IPS-20b (cell line): ENCODE data around the gene GRAMD4.
"Not testable (repeated sequence)": the region's sequence is repeated elsewhere in the genome, so short reads cannot be mapped to it uniquely, and the experiment has no call there.

Experiments used
- H3K27ac ChIP-seq: one replicate; pipeline ENCODE4 v1.5.1; 2013; ENCODE audit warnings: low read length
- H3K27me3 ChIP-seq: 2 replicates; pipeline ENCODE4 v1.6.1; 2013; ENCODE audit warnings: mild to moderate bottlenecking, low read length, inconsistent platforms; ENCODE audit not compliant: insufficient read depth
- H3K36me3 ChIP-seq: 2 replicates; pipeline ENCODE4 v1.6.1; 2013; ENCODE audit warnings: low read depth, mild to moderate bottlenecking, inconsistent platforms, low read length, moderate library complexity; ENCODE audit not compliant: insufficient read depth
- H3K4me1 ChIP-seq: 2 replicates; pipeline ENCODE4 v1.6.1; 2013; ENCODE audit warnings: mild to moderate bottlenecking, control low read depth, inconsistent platforms, low read length, moderate library complexity; ENCODE audit not compliant: insufficient read depth
- H3K4me3 ChIP-seq: 2 replicates; pipeline ENCODE4 v1.5.1; 2013; ENCODE audit warnings: mild to moderate bottlenecking, low read length, inconsistent platforms
- H3K9ac ChIP-seq: 2 replicates; pipeline ENCODE4 v1.6.1; 2013; ENCODE audit warnings: low read depth, mild to moderate bottlenecking, inconsistent platforms, low read length, moderate library complexity
- H3K9me3 ChIP-seq: 2 replicates; pipeline ENCODE4 v1.6.1; 2013; ENCODE audit warnings: mild to moderate bottlenecking, low read depth, low read length, inconsistent platforms; ENCODE audit not compliant: insufficient read depth

Gene GRAMD4

GRCh38 chr22:46614025-46614931 lies 5.9 kb upstream of the GRAMD4 start:
- Histone ChIP-seq H3K36me3 (no peaks in the 10 kb centered on the region), H3K27ac (no peak overlapping the region), H3K9ac (no peak overlapping the region), H3K9me3 (no peaks in the 10 kb centered on the region), H3K27me3 (no peaks in the 10 kb centered on the region), H3K4me3 (no peak overlapping the region), H3K4me1 (0 out of 2 replicates have a peak, but pooled peaks cover 3% of the 10 kb centered on the region)

DNA sequence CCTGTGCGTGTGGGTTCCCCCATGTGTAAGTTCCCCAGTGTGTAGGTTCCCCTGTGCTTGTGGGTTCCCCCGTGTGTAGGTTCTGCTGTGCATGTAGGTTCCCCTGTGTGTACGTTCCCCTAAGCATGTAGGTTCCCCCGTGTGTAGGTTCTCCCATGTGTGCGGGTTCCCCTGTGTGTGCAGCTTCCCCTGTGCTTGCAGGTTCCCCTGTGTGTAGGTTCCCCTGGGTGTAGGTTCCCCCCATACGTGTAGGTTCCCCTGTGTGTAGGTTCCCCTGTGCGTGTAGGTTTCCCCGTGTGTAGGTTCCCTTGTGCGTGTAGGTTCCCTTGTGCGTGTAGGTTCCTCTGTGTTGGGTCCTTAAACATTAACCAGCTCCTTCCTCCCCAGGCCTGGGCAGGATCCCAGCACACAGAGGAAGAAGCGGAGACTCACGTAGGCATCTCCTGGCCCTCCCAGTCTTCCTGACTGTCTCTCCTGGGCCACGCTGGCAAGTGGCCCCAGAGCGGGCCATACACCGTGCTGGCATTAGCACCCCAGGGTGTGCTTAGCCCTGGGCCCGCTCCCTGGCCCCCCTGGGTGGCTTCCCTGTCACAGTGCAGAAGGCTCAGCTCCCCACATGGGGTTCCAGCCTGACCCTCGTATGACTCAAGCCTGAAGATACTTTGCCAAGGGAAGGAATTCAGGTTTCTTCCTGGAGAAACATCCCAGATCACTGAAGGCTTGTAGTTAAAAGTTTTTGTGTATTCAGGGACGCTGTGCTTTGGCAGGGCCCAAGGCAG lies 2.8 kb upstream of the GRAMD4 start:
- Histone ChIP-seq H3K9me3 (no peaks in the 10 kb centered on the region), H3K27me3 (no peaks in the 10 kb centered on the region), H3K9ac (no peak overlapping the region), H3K36me3 (no peaks in the 10 kb centered on the region), H3K27ac (no peak overlapping the region), H3K4me1 (0 out of 2 replicates have a peak, but pooled peaks cover 3% of the 10 kb centered on the region), H3K4me3 (no peak overlapping the region)

DNA sequence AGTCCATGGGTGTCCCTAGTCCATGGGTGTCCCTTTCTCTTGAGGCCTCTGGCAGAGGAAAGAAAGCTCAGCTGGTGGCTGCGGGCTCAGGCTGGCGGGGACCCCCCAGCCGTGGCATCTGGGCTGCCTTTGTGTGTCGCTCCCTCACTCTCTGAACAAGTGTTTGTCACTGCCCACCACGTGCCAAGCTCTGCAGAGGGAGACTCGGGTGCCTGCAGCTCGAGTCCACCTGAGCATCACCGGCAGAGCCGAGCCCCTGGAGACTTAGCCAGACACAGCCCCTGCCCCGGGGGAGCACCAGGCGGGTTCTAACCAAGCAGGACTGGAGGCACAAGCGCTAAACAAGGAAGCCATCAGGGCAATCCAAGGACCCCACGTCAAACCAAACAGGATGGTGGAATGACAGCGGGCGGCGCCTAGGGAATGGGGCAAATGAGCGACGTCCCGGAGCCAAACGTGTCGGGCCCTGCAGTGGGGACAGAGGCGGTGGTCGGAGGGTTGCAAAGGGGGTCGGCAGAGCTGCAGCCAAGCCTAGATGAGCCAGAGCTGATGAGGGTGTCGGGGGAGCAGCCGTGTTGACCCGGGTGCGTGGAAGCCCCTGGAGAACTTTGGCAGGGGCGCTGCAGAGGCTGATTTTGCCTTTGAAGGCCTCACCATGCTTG lies 2.1 kb upstream of the GRAMD4 start:
- Histone ChIP-seq H3K9ac (no peak overlapping the region), H3K4me3 (no peak overlapping the region), H3K9me3 (no peaks in the 10 kb centered on the region), H3K27ac (no peak overlapping the region), H3K36me3 (no peaks in the 10 kb centered on the region), H3K4me1 (0 out of 2 replicates have a peak, but pooled peaks cover 3% of the 10 kb centered on the region), H3K27me3 (no peaks in the 10 kb centered on the region)

DNA sequence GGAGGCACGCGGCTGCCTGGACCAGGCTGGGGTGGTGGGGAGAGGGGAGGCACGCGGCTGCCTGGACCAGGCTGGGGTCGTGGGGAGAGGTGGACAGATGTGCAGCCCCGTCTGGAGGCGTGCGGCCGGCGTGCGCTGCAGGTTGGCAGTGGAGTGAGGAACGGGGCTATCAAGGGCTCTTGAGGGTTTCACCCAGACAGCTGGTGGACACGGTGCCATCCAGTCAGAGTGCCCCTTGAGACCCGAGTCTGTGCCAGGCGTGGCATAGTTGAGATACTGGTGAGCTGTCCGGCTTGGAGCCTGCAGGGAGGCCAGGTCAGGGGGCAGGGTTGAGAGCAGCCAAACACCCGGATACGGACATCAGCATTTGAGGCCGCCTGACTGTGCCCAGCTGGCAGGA lies 1.5 kb upstream of the GRAMD4 start:
- H3K27me3 ChIP-seq = no peaks in the 10 kb centered on the region
- no peak overlapping the region for H3K27ac ChIP-seq
- H3K9me3 ChIP-seq = no peaks in the 10 kb centered on the region
- H3K36me3 ChIP-seq = no peaks in the 10 kb centered on the region
- H3K9ac ChIP-seq = no peak overlapping the region
- no peak overlapping the region for H3K4me3 ChIP-seq
- H3K4me1 ChIP-seq = no peaks in the 10 kb centered on the region

DNA sequence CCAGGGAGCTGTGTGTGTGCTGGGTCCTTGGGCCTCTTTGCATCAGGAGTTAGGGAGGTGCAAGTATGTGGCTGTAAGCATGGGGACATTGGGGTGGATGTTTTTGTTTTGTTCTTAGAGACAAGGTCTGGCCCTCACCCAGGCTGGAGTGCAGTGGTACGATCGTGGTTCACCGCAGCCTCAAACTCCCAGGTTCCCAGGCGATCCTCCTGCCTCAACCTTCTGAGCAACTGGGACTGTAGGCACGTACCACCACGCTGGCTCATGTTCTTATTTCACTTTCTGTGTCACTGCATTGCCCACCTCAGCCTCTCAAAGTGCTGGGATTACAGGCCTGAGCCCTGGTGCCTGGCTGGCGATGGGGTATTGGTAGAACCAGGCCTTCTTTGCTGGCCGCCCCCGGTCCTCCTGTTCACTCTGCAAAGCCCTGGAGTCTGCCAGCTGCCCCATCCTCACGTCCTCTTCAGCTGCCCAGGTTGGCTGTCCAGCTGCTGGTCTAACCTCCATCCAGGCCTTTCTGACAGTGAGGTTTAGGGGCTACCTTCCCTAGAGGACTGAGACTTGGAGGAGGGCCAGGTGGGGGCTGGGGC lies 851 bp upstream of the GRAMD4 start:
- Histone ChIP-seq H3K27ac (no peak overlapping the region), H3K36me3 (no peaks in the 10 kb centered on the region), H3K4me3 (no peak overlapping the region), H3K27me3 (no peaks in the 10 kb centered on the region), H3K9me3 (no peaks in the 10 kb centered on the region), H3K4me1 (no peaks in the 10 kb centered on the region), H3K9ac (no peak overlapping the region)

GRCh38 chr22:46620588-46621242 lies 529 bp downstream of the GRAMD4 start:
- Histone ChIP-seq H3K36me3 (no peaks in the 10 kb centered on the region), H3K27me3 (no peaks in the 10 kb centered on the region), H3K4me3 (no peak overlapping the region), H3K9me3 (no peaks in the 10 kb centered on the region), H3K4me1 (no peaks in the 10 kb centered on the region), H3K9ac (no peak overlapping the region), H3K27ac (no peak overlapping the region)

DNA sequence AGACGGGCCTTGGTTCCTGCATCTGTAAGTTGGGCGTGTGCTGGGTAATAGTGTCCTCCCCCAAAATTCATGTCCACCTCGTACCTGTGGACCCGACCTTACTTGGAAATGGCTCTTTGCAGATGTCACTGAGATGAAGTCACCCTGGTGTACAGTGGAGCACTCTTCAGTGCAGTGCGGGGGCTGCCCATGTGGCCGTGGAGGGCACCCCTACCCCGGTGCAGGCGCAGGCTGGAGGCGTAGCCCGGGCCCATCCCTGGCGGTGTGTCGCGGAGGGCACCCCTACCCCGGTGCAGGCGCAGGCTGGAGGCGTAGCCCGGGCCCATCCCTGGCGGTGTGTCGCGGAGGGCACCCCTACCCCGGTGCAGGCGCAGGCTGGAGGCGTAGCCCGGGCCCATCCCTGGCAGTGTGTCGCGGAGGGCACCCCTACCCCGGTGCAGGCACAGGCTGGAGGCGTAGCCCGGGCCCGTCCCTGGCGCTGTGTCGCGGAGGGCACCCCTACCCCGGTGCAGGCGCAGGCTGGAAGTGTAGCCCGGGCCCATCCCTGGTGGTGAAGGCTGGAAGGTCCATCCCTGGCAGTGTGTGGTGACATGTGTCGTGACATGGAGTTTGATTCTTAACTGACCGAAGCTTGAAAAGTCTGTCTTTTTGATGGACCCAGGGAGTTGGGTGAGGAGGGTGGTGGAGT lies 1.2 kb downstream of the GRAMD4 start:
- H3K9ac ChIP-seq, H3K27ac ChIP-seq: not testable (repeated sequence)

DNA sequence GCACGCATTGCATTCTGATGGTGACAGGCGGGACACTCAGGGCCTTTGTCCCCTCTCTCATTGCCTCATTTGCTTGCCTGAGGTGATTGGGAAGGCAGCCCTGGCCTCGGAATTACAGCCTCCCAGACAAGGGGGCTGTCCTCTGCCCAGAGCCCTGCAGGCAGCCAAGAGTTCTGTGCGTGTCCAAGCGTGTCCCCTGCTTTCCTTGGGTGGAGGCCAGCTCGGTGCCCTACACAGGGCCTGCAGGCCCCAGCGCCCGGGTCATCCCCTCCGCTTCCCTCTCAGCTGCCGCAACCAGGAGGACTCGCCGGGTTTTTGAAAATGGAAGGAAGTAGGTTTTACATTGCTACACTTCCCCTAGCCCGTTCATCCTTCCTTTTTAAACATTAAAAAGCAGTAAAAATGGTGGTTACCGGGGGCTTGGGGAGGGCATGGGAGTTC lies 1.9 kb downstream of the GRAMD4 start:
- H3K4me3 ChIP-seq = no peak overlapping the region
- H3K36me3 ChIP-seq = no peaks in the 10 kb centered on the region
- no peak overlapping the region for H3K27ac ChIP-seq
- H3K9me3 ChIP-seq = no peaks in the 10 kb centered on the region
- no peaks in the 10 kb centered on the region for H3K27me3 ChIP-seq
- no peak overlapping the region for H3K9ac ChIP-seq
- H3K4me1 ChIP-seq = 0 out of 2 replicates have a peak, but pooled peaks cover 4% of the 10 kb centered on the region

More for the DNA sequence above, 1.2 kb downstream of the GRAMD4 start:
- not testable (repeated sequence) for H3K4me1 ChIP-seq, H3K9me3 ChIP-seq, H3K4me3 ChIP-seq, H3K27me3 ChIP-seq, H3K36me3 ChIP-seq

GRCh38 chr22:46625113-46625842 lies 5.1 kb downstream of the GRAMD4 start:
- Histone ChIP-seq H3K4me3 (no peak overlapping the region), H3K36me3 (no peaks in the 10 kb centered on the region), H3K27me3 (no peaks in the 10 kb centered on the region), H3K4me1 (peaks cover 9% of the 10 kb centered on the region; the same call in 1 of the 2 replicates), H3K9me3 (no peaks in the 10 kb centered on the region), H3K27ac (no peak overlapping the region), H3K9ac (no peak overlapping the region)

DNA sequence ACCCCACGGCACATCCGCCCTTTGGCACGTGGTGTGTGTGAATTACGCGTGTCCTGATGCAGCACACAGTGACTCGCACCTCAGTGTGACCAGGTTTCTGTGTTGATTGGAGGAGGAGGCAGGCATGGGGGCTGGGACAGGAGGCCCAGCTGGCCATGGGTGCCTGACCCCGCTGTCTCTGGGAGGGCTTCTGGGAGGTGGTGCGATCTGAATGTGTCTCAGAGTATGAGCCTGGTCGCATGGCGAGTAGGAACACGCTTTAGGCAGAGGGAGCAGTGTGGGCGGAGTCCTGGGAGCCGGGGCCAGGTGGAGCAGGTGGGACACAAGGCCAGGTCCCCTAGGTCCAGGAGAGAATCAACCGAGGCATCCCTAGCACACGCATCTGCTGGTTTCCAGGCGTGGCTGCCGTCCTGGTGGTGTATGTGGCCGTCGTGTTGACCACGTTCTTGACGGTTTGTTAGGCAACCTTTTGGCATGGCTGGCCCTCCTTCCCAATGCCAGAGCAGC lies 5.7 kb downstream of the GRAMD4 start:
- Histone ChIP-seq H3K27me3 (no peaks in the 10 kb centered on the region), H3K4me3 (no peak overlapping the region), H3K27ac (no peak overlapping the region), H3K9me3 (no peaks in the 10 kb centered on the region), H3K36me3 (no peaks in the 10 kb centered on the region), H3K9ac (no peak overlapping the region), H3K4me1 (peaks cover 9% of the 10 kb centered on the region; the same call in 1 of the 2 replicates)
